ENCODE measurements around the gene CSNK2B.
A peak's percentile ranks its signal among the peaks of the same experiment; 100 is the strongest.

CSNK2B gene

GRCh38 chr6:31660381-31661261, 5.3 kb upstream of the CSNK2B start, which contains the start of gene C6orf47:
Gene C6orf47 (minus strand): TSS chr6:31660778. CDS start chr6:31659947, 831 bp downstream.
- peak; percentile 78 for DNase-seq (ENCODE audit: low read depth)

- DNase-seq (ENCODE audit: low read depth) = no peak
These were observed 4.4 kb upstream of the CSNK2B start for GRCh38 chr6:31661262-31662123.

- DNase-seq (ENCODE audit: low read depth) = no peak
These were observed 3.7 kb upstream of the CSNK2B start for GRCh38 chr6:31662124-31662723.

- peak; percentile 42 for DNase-seq (ENCODE audit: low read depth)
These were observed 2.5 kb upstream of the CSNK2B start for GRCh38 chr6:31663126-31663960.

GRCh38 chr6:31663961-31664789, 1.7 kb upstream of the CSNK2B start:
- DNase-seq (ENCODE audit: low read depth) = peak; percentile 70

GRCh38 chr6:31664790-31665500, 935 bp upstream of the CSNK2B start, which contains the start of gene GPANK1:
Gene GPANK1 (minus strand): TSS chr6:31664997. CDS start chr6:31664478, 519 bp downstream.
- DNase-seq (ENCODE audit: low read depth) = peak; percentile 95

- DNase-seq (ENCODE audit: low read depth) = no peak
These were observed 571 bp downstream of the CSNK2B start for GRCh38 chr6:31666337-31666965.

- DNase-seq (ENCODE audit: low read depth) = no peak
These were observed 3.8 kb downstream of the CSNK2B start, which contains the start of gene LY6G5B for GRCh38 chr6:31669676-31670075. Gene LY6G5B (plus strand): TSS chr6:31669976. CDS start chr6:31670951, 975 bp downstream.

- no peak for DNase-seq (ENCODE audit: low read depth)
These were observed 10.5 kb downstream of the CSNK2B start for GRCh38 chr6:31676322-31676903.

- no peak for DNase-seq (ENCODE audit: low read depth)
These were observed 11.0 kb downstream of the CSNK2B start for GRCh38 chr6:31676904-31677303.

GRCh38 chr6:31677955-31678354, 12.1 kb downstream of the CSNK2B start:
- DNase-seq (ENCODE audit: low read depth) = no peak

GRCh38 chr6:31680226-31681134, 14.6 kb downstream of the CSNK2B start, which contains the start of gene LY6G5C:
Gene LY6G5C (minus strand): TSS chr6:31681067. CDS start chr6:31680373, 694 bp downstream.
- peak; percentile 95 for DNase-seq (ENCODE audit: low read depth)

GRCh38 chr6:31681135-31681671, 15.3 kb downstream of the CSNK2B start:
- DNase-seq (ENCODE audit: low read depth) = peak; percentile 31

GRCh38 chr6:31683591-31683990, 17.7 kb downstream of the CSNK2B start:
- no peak for DNase-seq (ENCODE audit: low read depth)

GRCh38 chr6:31686483-31686882, 20.6 kb downstream of the CSNK2B start:
- no peak for DNase-seq (ENCODE audit: low read depth)

- DNase-seq (ENCODE audit: low read depth) = no peak
These were observed 21.4 kb downstream of the CSNK2B start for GRCh38 chr6:31687321-31687720.
